ENCODE measurements around the gene USP38. TPM values are rescaled to one million over a fixed set of nuclear protein-coding genes. Genes with fewer than 3 reads are reported as not detected.

Gene USP38
- total and polyA plus RNA-seq, 8 donors = 19.4 to 28.5 (median 21.8) TPM

DNA sequence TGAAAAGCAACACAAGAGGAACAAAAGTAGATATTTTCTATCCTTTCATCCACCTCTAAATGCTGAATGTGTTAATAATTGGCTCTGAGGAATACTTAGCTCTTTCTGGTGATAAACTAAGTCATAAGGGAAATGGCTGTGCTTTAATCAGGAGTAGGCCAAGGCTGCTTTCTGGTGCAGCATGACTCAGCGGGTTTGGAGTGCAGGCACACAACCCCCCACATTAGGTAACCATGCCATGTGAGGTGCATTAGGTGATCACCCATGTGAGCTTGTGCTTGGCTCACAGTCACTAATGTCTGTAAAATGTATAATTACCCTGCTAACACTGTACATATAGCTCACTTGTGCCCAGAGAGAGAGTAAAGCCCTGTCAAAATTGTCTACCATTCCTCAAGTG is 57.2 kb downstream of the USP38 start:
- DNase-seq = no peak
- intact Hi-C loops (cut with DNase I) = no loop called here
- no peak for ATAC-seq
- Histone ChIP-seq H3K27me3 (no peaks in the 10 kb centered on the region), H3K27ac (no peak overlapping the region), H3K4me1 (no peaks in the 10 kb centered on the region), H3K36me3 (no peaks in the 10 kb centered on the region), H3K4me3 (no peak overlapping the region), H3K9me3 (no peaks in the 10 kb centered on the region)
- no peak for TF ChIP-seq CTCF (IDR thresholded peaks at IDR 0.05)

DNA sequence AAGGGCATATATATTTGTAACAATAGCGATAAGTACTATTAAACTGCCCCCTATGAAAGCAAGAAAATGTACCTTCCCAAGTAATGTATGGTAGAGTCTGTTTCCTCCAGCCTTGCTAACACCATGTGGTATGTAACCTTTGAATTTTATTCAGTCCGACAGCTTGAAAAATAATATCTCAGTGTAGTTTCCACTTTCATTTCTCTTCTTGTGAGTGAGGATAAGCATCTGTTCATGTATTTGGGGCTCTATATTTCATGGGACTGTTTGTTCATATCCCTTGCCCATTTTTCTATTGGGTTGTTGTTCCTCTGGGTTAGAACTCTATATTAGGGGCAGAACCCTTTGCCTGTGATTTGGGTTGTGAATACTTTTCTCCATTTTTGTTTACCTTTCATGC is 58.3 kb downstream of the USP38 start:
- Histone ChIP-seq H3K4me1 (no peaks in the 10 kb centered on the region), H3K27ac (no peak overlapping the region), H3K9me3 (no peaks in the 10 kb centered on the region), H3K4me3 (no peak overlapping the region), H3K36me3 (no peaks in the 10 kb centered on the region), H3K27me3 (no peaks in the 10 kb centered on the region)
- no peak for TF ChIP-seq CTCF (IDR thresholded peaks at IDR 0.05)
- DNase-seq (peak in 1 of 4 donors; percentile 20), ATAC-seq (no peak)
- intact Hi-C loops (cut with DNase I) = no loop called here

GRCh38 chr4:143246977-143247376 is 62.3 kb downstream of the USP38 start:
- intact Hi-C loops (cut with DNase I) = no loop called here
- no peak for DNase-seq
- H3K9me3 ChIP-seq = no peaks in the 10 kb centered on the region
- H3K27ac ChIP-seq = no peak overlapping the region
- H3K4me1 ChIP-seq = no peaks in the 10 kb centered on the region
- TF ChIP-seq CTCF (IDR thresholded peaks at IDR 0.05) = no peak
- ATAC-seq = no peak
- H3K27me3 ChIP-seq = no peaks in the 10 kb centered on the region
- H3K4me3 ChIP-seq = no peak overlapping the region
- H3K36me3 ChIP-seq = no peaks in the 10 kb centered on the region

DNA sequence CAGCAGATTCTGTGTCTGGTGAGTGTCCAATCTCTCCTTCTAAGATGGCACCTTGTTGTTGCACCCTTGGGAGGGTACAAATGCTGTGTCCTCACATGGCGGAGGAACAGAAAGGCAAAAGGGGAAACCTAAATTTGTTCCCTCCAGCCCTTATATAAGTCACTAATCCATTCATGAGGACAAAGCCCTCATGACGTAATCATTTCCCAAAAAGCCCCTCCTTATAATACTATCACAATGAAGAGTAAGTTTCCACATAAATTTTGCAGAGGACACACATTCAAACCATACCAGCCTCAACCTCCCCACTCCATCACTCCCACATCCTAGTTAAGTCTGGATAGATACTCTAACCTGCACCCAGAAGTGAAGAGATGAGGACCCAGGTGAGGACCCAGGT is 63.1 kb downstream of the USP38 start:
- no peak for TF ChIP-seq CTCF (IDR thresholded peaks at IDR 0.05)

GRCh38 chr4:143248827-143249226 is 64.1 kb downstream of the USP38 start:
- Histone ChIP-seq H3K4me1 (no peaks in the 10 kb centered on the region), H3K4me3 (no peak overlapping the region), H3K36me3 (no peaks in the 10 kb centered on the region), H3K27me3 (no peaks in the 10 kb centered on the region), H3K9me3 (no peaks in the 10 kb centered on the region), H3K27ac (no peak overlapping the region)
- DNase-seq (no peak), ATAC-seq (no peak)
- intact Hi-C loops (cut with DNase I) = no loop called here
- TF ChIP-seq CTCF (IDR thresholded peaks at IDR 0.05) = no peak

More for the DNA sequence above, 63.1 kb downstream of the USP38 start:
- H3K4me1 ChIP-seq = no peaks in the 10 kb centered on the region
- no peaks in the 10 kb centered on the region for H3K27me3 ChIP-seq
- no peaks in the 10 kb centered on the region for H3K36me3 ChIP-seq
- intact Hi-C loops (cut with DNase I) = no loop called here
- ATAC-seq (no peak), DNase-seq (no peak)
- no peaks in the 10 kb centered on the region for H3K9me3 ChIP-seq
- H3K27ac ChIP-seq = no peak overlapping the region
- no peak overlapping the region for H3K4me3 ChIP-seq
